ENCODE data around the gene PNLDC1.

PNLDC1 gene

GRCh38 chr6:159800141-159800865, at the start of gene PNLDC1:
Gene PNLDC1, plus strand, starts transcription at chr6:159800276. Its CDS starts 32 bp downstream, at chr6:159800308.
- DNase-seq: no peak

- DNase-seq: no peak
These were observed 48.6 kb upstream of the PNLDC1 start for GRCh38 chr6:159751448-159751847.

- DNase-seq: no peak
These were observed 46.8 kb upstream of the PNLDC1 start for GRCh38 chr6:159753081-159753872.

- DNase-seq: no peak
These were observed 45.7 kb upstream of the PNLDC1 start for GRCh38 chr6:159754401-159754800.

GRCh38 chr6:159754959-159755914, 44.8 kb upstream of the PNLDC1 start:
- no peak for DNase-seq

GRCh38 chr6:159756508-159756907, 43.6 kb upstream of the PNLDC1 start:
- peak; percentile 52 to 81 for DNase-seq

GRCh38 chr6:159758031-159759001, 41.8 kb upstream of the PNLDC1 start:
- no peak for DNase-seq

- DNase-seq: no peak
These were observed 40.4 kb upstream of the PNLDC1 start for GRCh38 chr6:159759645-159760044.

- DNase-seq: no peak
These were observed 39.4 kb upstream of the PNLDC1 start for GRCh38 chr6:159760602-159761057.

- DNase-seq: no peak
These were observed 38.8 kb upstream of the PNLDC1 start for GRCh38 chr6:159761129-159761872.

- peak; percentile 82 to 90 for DNase-seq
These were observed 38.0 kb upstream of the PNLDC1 start, which contains the start of gene ACAT2 for GRCh38 chr6:159761873-159762680. Gene ACAT2, plus strand, starts transcription at chr6:159762045. Its CDS starts 43 bp downstream, at chr6:159762088.

GRCh38 chr6:159762681-159763293, 37.3 kb upstream of the PNLDC1 start:
- no peak for DNase-seq

- DNase-seq: no peak
These were observed 33.2 kb upstream of the PNLDC1 start for GRCh38 chr6:159766906-159767305.

- no peak for DNase-seq
These were observed 30.6 kb upstream of the PNLDC1 start for GRCh38 chr6:159769470-159769869.

- no peak for DNase-seq
These were observed 27.9 kb upstream of the PNLDC1 start for GRCh38 chr6:159772196-159772595.

GRCh38 chr6:159777240-159777904, 22.7 kb upstream of the PNLDC1 start:
- DNase-seq: no peak

GRCh38 chr6:159778131-159778530, 21.9 kb upstream of the PNLDC1 start:
- no peak for DNase-seq

GRCh38 chr6:159778542-159779103, 21.5 kb upstream of the PNLDC1 start:
- no peak for DNase-seq
